GM21423 (cell line): ENCODE results near the gene RPL28.
A peak's percentile ranks its signal among the peaks of the same experiment; 100 is the strongest.

Experiments used
- ATAC-seq: cut with Tn5 transposase; IDR thresholded peaks from one replicate; pipeline ENCODE4 v1.9.1; 2021; ENCODE audit warnings: mild to moderate bottlenecking, moderate library complexity; ENCODE audit not compliant: unreplicated experiment

The RPL28 gene

GRCh38 chr19:55372316-55373081 is 13.2 kb upstream of the RPL28 start:
- no peak for ATAC-seq

GRCh38 chr19:55373306-55373992 is 12.3 kb upstream of the RPL28 start:
- ATAC-seq = no peak

- ATAC-seq = no peak
Measured at GRCh38 chr19:55373993-55374757, 11.6 kb upstream of the RPL28 start.

GRCh38 chr19:55376241-55376933 is 9.3 kb upstream of the RPL28 start, which contains the start of gene TMEM190:
TSS of gene TMEM190 (plus strand) at chr19:55376826. CDS start at chr19:55376854, 28 bp downstream.
- ATAC-seq = no peak

GRCh38 chr19:55377356-55378131 is 8.2 kb upstream of the RPL28 start:
- no peak for ATAC-seq

- no peak for ATAC-seq
Measured at GRCh38 chr19:55379174-55379573, 6.6 kb upstream of the RPL28 start.

GRCh38 chr19:55382013-55382412 is 3.7 kb upstream of the RPL28 start:
- ATAC-seq = no peak

GRCh38 chr19:55382522-55383054 is 3.1 kb upstream of the RPL28 start:
- no peak for ATAC-seq

- ATAC-seq = no peak
Measured at GRCh38 chr19:55383279-55384130, 2.2 kb upstream of the RPL28 start.

GRCh38 chr19:55384131-55384919 is 1.4 kb upstream of the RPL28 start, which contains the start of gene TMEM238:
TSS of gene TMEM238 (minus strand) at chr19:55384292. CDS start at chr19:55384259, 33 bp downstream.
- ATAC-seq = no peak

- peak; percentile 59 for ATAC-seq
Measured at GRCh38 chr19:55384920-55385723, 610 bp upstream of the RPL28 start.

- no peak for ATAC-seq
Measured at GRCh38 chr19:55386493-55386971, 800 bp downstream of the RPL28 start.

- ATAC-seq = no peak
Measured at GRCh38 chr19:55387736-55388497, 2.2 kb downstream of the RPL28 start.

- ATAC-seq = no peak
Measured at GRCh38 chr19:55389386-55390317, 3.9 kb downstream of the RPL28 start.

GRCh38 chr19:55390461-55390880 is 4.7 kb downstream of the RPL28 start:
- ATAC-seq = no peak
